AG04449 (cell line): ENCODE data around the gene LRRC18.

Experiments
- CTCF ChIA-PET: fragments of 350-600 bp; formaldehyde crosslinking; extraction: SDS; loops from one replicate; lab custom pipeline; 2021; ENCODE audit warnings: antibody characterized with exemption; lab: Yijun Ruan, JAX
- POLR2A ChIA-PET: fragments of 400-600, 350-600 bp; formaldehyde crosslinking; extraction: SDS; loops from one replicate; lab custom pipeline; 2020; ENCODE audit warnings: antibody characterized with exemption, inconsistent platforms; lab: Yijun Ruan, JAX
- DNase-seq: peaks from one replicate; pipeline ENCODE4 v3.0.0-alpha.2; 2010; ENCODE audit warnings: low read depth, low spot score
- H3K4me3 ChIP-seq: 2 replicates; pipeline ENCODE4 v1.5.1; 2011; ENCODE audit warnings: low read depth, mild to moderate bottlenecking, control low read depth, low read length
- CTCF ChIP-seq: IDR thresholded peaks from one replicate; pipeline ENCODE4 v1.5.1; 2011; ENCODE audit warnings: mild to moderate bottlenecking, moderate library complexity, low read length, control low read depth, inconsistent platforms; ENCODE audit not compliant: insufficient read depth; ENCODE audit errors: missing control alignments

Gene LRRC18

GRCh38 chr10:48903151-48903550 is 36.5 kb downstream of the LRRC18 start:
- no peak for DNase-seq
- ChIA-PET POLR2A (interaction anchor here (1.0 kb wide), 1 partner anchor 22 kb away, joined by 4 read pairs; no protein-coding TSS in a partner anchor), CTCF (no interaction called here)
- no peak overlapping the region for H3K4me3 ChIP-seq
- TF ChIP-seq CTCF, result no peak

DNA sequence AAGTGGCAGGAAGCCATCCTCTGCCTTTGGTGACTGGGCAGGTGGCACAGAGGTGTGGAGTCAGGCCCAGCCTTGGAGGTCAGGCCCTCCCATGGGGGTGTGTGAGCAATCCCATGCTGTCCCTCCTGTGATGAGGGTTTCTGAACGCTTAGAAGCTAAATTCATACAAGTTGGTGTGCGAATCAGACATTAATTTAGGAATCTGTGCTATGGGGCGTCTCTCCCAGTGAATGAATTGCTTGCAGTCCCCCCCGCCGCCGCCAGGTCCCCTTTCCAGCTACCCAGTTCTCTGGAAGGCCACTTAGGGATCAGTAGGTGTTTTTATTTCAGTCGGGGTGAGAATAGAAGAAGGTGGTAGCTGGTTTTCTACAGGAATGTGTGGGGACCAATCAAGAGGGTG is 37.5 kb downstream of the LRRC18 start:
- no peak overlapping the region for H3K4me3 ChIP-seq
- POLR2A ChIA-PET, result no interaction called here
- no peak for DNase-seq
- TF ChIP-seq CTCF, result no peak
- CTCF ChIA-PET, result no interaction called here

DNA sequence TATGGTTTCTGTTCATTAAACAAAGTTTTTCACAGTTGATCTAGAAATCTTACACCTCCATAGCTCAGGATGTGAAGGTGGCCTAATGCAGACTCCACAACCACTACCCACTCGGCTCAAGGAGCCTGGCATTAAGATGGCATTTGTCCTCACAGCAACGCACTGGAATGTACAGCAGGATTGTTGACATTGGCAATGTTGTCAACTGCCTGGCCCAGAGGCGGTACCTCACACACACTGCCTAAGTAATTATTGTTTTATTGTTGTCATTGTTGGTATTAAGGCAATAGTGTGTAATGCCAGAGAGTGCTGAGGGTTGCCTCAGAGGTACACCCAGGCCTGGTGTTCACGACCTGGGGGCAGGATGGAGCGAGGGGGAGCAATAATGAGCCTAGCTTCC is 38.3 kb downstream of the LRRC18 start:
- TF ChIP-seq CTCF, result no peak
- DNase-seq, result no peak
- H3K4me3 ChIP-seq, result no peak overlapping the region
- POLR2A ChIA-PET, result no interaction called here
- CTCF ChIA-PET, result no interaction called here

DNA sequence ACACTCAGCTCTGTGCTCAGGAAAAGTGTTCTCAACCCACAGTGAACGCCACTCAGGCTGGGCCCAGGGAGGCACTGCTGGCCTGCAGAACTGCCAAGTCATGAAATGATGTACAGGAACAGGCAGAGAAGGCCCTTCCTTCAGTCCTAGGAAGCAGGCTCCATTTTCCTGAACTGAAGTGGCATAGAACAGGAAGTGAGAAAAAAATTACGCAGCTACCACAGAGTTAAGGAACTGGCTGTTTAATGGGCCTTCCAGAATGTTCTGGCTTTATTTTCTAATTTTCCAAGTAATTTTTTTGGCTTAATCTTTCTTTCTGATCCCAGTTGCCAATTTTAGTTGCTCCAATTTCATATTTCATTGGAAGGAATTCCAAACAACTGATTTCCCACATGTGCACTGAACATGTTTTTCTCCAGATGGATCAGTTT is 39.3 kb downstream of the LRRC18 start:
- POLR2A ChIA-PET, result no interaction called here

DNA sequence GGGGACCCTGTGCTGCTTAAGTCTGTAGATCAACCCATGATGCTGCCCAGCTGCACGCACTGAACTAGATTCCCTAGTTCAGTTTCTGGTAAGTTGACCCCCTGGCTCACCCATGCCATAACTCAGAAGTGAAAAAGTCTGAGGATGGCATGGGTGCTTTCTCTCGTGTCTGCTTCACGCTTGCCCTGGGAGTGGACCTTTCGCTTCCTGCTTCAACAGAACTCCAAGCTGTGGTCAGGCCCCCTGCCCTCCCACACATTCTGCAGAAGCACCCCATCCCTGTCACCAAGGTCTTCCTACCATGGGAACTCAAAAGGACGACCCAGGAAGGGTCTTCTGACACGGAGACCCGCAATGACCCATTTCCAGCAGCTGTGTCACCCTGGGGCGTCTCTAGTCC is 39.9 kb downstream of the LRRC18 start:
- TF ChIP-seq CTCF, result no peak
- CTCF ChIA-PET, result no interaction called here
- H3K4me3 ChIP-seq, result no peak overlapping the region
- POLR2A ChIA-PET, result no interaction called here
- no peak for DNase-seq

More for the DNA sequence above, 39.3 kb downstream of the LRRC18 start:
- no peak overlapping the region for H3K4me3 ChIP-seq
- no peak for DNase-seq
- no peak for TF ChIP-seq CTCF
- CTCF ChIA-PET, result no interaction called here

DNA sequence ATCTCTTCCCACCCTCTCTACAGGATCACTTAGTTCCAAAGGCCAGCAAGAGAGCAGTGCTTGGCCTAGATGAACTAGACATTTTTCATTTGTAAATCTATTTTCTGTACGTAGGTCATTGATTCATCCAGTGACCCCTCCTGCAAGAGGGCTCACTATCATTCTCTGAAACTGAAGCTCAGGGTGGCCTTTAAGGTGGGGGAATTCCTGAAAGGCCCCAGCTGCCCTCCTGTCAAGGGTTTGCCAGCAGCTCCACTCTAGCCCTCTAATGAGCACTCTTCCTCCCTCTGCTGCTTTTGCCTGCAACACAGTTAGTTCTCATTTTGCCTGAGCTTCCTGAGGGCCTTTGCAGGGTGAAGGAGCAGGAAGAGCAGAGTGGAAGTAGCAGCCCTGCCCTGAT is 41.2 kb downstream of the LRRC18 start:
- POLR2A ChIA-PET, result no interaction called here
- no peak overlapping the region for H3K4me3 ChIP-seq
- DNase-seq, result no peak
- no peak for TF ChIP-seq CTCF
- CTCF ChIA-PET, result no interaction called here
